A673 (cell line): ENCODE data around the gene KLHL33. TPM values are rescaled to one million over a fixed set of nuclear protein-coding genes. Genes with fewer than 3 reads are reported as not detected.
A peak's percentile ranks its signal among the peaks of the same experiment; 100 is the strongest.

ENCODE experiments used
- BruUV-seq: library from RNA; stranded (reverse); fragments of 400-500 nt; replicated peaks from 2 replicates; lab custom pipeline; 2021; lab: Mats Ljungman, UMichigan
- CTCF ChIA-PET: fragments of 300-600 bp; sonication (Branson Sonifier 250); formaldehyde crosslinking; loops from one replicate; lab custom pipeline; 2022; ENCODE audit warnings: antibody characterized with exemption; lab: Charles Lee
- POLR2A ChIA-PET: fragments of 300-600 bp; sonication (Branson Sonifier 250); formaldehyde crosslinking; loops from one replicate; lab custom pipeline; 2022; ENCODE audit warnings: antibody characterized with exemption; ENCODE audit not compliant: low non-redundant PET; lab: Charles Lee
- DNase-seq: peaks from one replicate; pipeline ENCODE4 v3.0.0-alpha.2; 2015; ENCODE audit warnings: low spot score
- H3K27ac ChIP-seq: fragments of 200-600 bp; sonication (generic); 2 replicates; pipeline ENCODE4 v1.5.1; 2016; ENCODE audit warnings: mixed run types, low read depth, mild to moderate bottlenecking, mixed read lengths, antibody characterized with exemption, low read length; ENCODE audit not compliant: poor library complexity, severe bottlenecking
- H3K27me3 ChIP-seq: fragments of 200-600 bp; sonication (generic); replicated peaks from 2 replicates; pipeline ENCODE4 v1.6.1; 2017; ENCODE audit warnings: mixed run types, low read depth, mild to moderate bottlenecking, mixed read lengths, antibody characterized with exemption, low read length; ENCODE audit not compliant: insufficient read depth, poor library complexity
- H3K36me3 ChIP-seq: fragments of 200-600 bp; sonication (generic); 2 replicates; pipeline ENCODE4 v1.6.1; 2016; ENCODE audit warnings: mixed run types, mild to moderate bottlenecking, mixed read lengths, antibody characterized with exemption, low read length; ENCODE audit not compliant: insufficient read depth, poor library complexity, severe bottlenecking
- H3K4me1 ChIP-seq: fragments of 200-600 bp; sonication (generic); 2 replicates; pipeline ENCODE4 v1.6.1; 2017; ENCODE audit warnings: mixed run types, mild to moderate bottlenecking, mixed read lengths, antibody characterized with exemption, low read length; ENCODE audit not compliant: insufficient read depth, poor library complexity, severe bottlenecking
- H3K4me3 ChIP-seq: fragments of 200-600 bp; sonication (generic); 2 replicates; pipeline ENCODE4 v1.5.1; 2016; ENCODE audit warnings: low read depth, mixed run types, mild to moderate bottlenecking, mixed read lengths, low read length; ENCODE audit not compliant: poor library complexity, severe bottlenecking
- H3K9me3 ChIP-seq: fragments of 200-600 bp; sonication (generic); 2 replicates; pipeline ENCODE4 v1.6.1; 2016; ENCODE audit warnings: mixed run types, low read depth, mild to moderate bottlenecking, mixed read lengths, antibody characterized with exemption, low read length; ENCODE audit not compliant: poor library complexity, severe bottlenecking
- EZH2 ChIP-seq: fragments of 200-600 bp; sonication (generic); IDR thresholded peaks from 2 replicates; pipeline ENCODE4 v1.6.1; 2017; ENCODE audit warnings: borderline replicate concordance, low read depth, mild to moderate bottlenecking, mixed read lengths, antibody characterized with exemption, low read length; ENCODE audit not compliant: poor library complexity, severe bottlenecking
- intact Hi-C: fragments of 100-400 bp; cut with micrococcal nuclease; formaldehyde crosslinking; loops from one replicate; pipeline ENCODE4 v1.10.0; 2022; ENCODE audit not compliant: unreplicated experiment
- total RNA-seq: library from RNA; stranded (reverse); gene quantifications from 2 replicates; pipeline ENCODE4 v1.2.3, GENCODE V29; 2021
- TF ChIP-seq, protein P1 (sequence below): fragments of 300-800, 200-600 bp; sonication (generic); conservative IDR thresholded peaks from 2 replicates; pipeline ENCODE4 v1.5.1; 2017; ENCODE audit warnings: low read depth, mild to moderate bottlenecking, antibody characterized with exemption, low read length, moderate library complexity, mixed read lengths

Gene KLHL33
- total RNA-seq, 1 experiment from 2014 or later: 0.04 TPM

- H3K27me3 ChIP-seq: no peaks in the 10 kb centered on the region
- H3K9me3 ChIP-seq: no peaks in the 10 kb centered on the region
- TSS peak; percentile 90 for BruUV-seq
- peaks cover 13% of the 10 kb centered on the region for H3K4me1 ChIP-seq
- ChIA-PET CTCF (interaction anchor here (0.6 kb wide), 1 partner anchor 288 kb away, joined by 6 read pairs; no protein-coding TSS in a partner anchor), POLR2A (no interaction called here)
- H3K4me3 ChIP-seq: peak overlapping the region; percentile 78
- DNase-seq: peak; percentile 18
- peak overlapping the region; percentile 85 for H3K27ac ChIP-seq
- H3K36me3 ChIP-seq: no peaks in the 10 kb centered on the region
- intact Hi-C loops: loop anchor here (2.0 to 5.0 kb wide), 2 partner anchors 195 to 269 kb away; partner anchors contain the start of gene RNASE4
- TF ChIP-seq, protein P1, sequence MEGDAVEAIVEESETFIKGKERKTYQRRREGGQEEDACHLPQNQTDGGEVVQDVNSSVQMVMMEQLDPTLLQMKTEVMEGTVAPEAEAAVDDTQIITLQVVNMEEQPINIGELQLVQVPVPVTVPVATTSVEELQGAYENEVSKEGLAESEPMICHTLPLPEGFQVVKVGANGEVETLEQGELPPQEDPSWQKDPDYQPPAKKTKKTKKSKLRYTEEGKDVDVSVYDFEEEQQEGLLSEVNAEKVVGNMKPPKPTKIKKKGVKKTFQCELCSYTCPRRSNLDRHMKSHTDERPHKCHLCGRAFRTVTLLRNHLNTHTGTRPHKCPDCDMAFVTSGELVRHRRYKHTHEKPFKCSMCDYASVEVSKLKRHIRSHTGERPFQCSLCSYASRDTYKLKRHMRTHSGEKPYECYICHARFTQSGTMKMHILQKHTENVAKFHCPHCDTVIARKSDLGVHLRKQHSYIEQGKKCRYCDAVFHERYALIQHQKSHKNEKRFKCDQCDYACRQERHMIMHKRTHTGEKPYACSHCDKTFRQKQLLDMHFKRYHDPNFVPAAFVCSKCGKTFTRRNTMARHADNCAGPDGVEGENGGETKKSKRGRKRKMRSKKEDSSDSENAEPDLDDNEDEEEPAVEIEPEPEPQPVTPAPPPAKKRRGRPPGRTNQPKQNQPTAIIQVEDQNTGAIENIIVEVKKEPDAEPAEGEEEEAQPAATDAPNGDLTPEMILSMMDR: no peak
- TF ChIP-seq EZH2: no peak
These were observed 22.3 kb downstream of the KLHL33 start for GRCh38 chr14:20413744-20414082.

- no peaks in the 10 kb centered on the region for H3K27me3 ChIP-seq
- H3K4me1 ChIP-seq: peaks cover 13% of the 10 kb centered on the region
- ChIA-PET POLR2A (interaction anchor here (0.6 to 0.9 kb wide), 3 partner anchors 49 to 71 kb away, joined by 4 to 6 read pairs (median 5); no protein-coding TSS in a partner anchor), CTCF (interaction anchor here (0.6 kb wide), 1 partner anchor 289 kb away, joined by 6 read pairs; no protein-coding TSS in a partner anchor)
- H3K27ac ChIP-seq: peak within 1 kb of the TSS; percentile 85
- no peak for TF ChIP-seq EZH2
- TF ChIP-seq, protein P1: no peak
- DNase-seq: peak; percentile 89
- BruUV-seq: TSS peak; percentile 65
- peaks cover under 1% of the 10 kb centered on the region for H3K36me3 ChIP-seq
- no peaks in the 10 kb centered on the region for H3K9me3 ChIP-seq
- intact Hi-C loops: loop anchor here (2.0 to 5.0 kb wide), 2 partner anchors 196 to 269 kb away; partner anchors contain the start of gene RNASE4
- peak within 1 kb of the TSS; percentile 78 for H3K4me3 ChIP-seq
These were observed 22.9 kb downstream of the KLHL33 start, which contains the start of gene TEP1 for GRCh38 chr14:20412876-20413743. TSS of gene TEP1 (minus strand) at chr14:20413501. CDS start at chr14:20408439, 5,062 bp downstream.

GRCh38 chr14:20412411-20412810, 23.6 kb downstream of the KLHL33 start:
- peak; percentile 7 for DNase-seq
- peak overlapping the region; percentile 78 for H3K4me3 ChIP-seq
- peaks cover 8% of the 10 kb centered on the region for H3K36me3 ChIP-seq
- ChIA-PET POLR2A (interaction anchor here (0.6 to 0.9 kb wide), 2 partner anchors 49 to 57 kb away, joined by 4 to 5 read pairs; no protein-coding TSS in a partner anchor), CTCF (no interaction called here)
- H3K27ac ChIP-seq: no peak overlapping the region
- H3K9me3 ChIP-seq: no peaks in the 10 kb centered on the region
- peaks cover 13% of the 10 kb centered on the region for H3K4me1 ChIP-seq
- H3K27me3 ChIP-seq: no peaks in the 10 kb centered on the region
- intact Hi-C loops: loop anchor here (2.0 to 5.0 kb wide), 2 partner anchors 196 to 270 kb away; partner anchors contain the start of gene RNASE4
- TF ChIP-seq, protein P1: no peak
- TF ChIP-seq EZH2: no peak
- no TSS peak for BruUV-seq
